Measurements from ENCODE around the gene UTP18.
"Not testable (repeated sequence)": the region's sequence is repeated elsewhere in the genome, so short reads cannot be mapped to it uniquely, and the experiment has no call there.

The UTP18 gene

DNA sequence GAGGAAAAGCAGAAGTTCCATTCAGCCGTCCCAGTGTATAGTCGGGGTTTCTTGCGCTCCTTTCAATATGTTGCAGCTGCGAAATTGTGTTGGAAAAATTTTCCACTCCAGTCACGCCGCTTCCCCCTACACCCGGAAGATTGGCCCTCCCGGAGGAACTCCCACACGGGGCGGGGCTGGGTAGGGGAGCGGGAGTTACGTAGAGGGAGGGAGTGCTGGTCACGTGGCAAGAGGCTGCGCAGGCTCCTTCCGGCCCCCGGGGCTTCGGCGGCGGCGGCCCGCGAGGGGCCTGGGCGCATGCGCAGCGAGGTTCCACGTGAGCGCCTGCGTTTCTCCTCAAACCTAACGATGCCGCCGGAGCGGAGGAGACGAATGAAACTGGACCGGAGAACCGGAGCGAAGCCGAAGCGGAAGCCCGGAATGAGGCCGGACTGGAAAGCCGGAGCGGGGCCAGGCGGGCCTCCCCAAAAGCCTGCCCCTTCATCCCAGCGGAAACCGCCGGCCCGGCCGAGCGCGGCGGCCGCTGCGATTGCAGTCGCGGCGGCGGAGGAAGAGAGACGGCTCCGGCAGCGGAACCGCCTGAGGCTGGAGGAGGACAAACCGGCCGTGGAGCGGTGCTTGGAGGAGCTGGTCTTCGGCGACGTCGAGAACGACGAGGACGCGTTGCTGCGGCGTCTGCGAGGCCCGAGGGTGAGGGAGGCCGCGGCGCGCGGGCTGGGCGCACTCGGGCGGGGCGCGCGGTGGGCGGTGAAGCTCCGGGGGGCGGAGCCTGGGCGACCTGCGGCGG is at the start of gene UTP18:
TSS of gene UTP18 (plus strand) at position 310 of the 787 bp plus-strand sequence. CDS start at position 349, 39 bp downstream.
- H3K27me3 ChIP-seq (ENCODE audit: insufficient read depth, insufficient read length), result no peaks in the 10 kb centered on the region
- peak; percentile 86 for DNase-seq (ENCODE audit: low read depth, low spot score)
- TF ChIP-seq SUZ12 (IDR thresholded peaks at IDR 0.05; ENCODE audit: extremely low read depth, insufficient read depth, insufficient read length), result no peak
- no peak for TF ChIP-seq ZNF274 (IDR thresholded peaks at IDR 0.05; ENCODE audit: low read depth, low read length)
- no peak for TF ChIP-seq YY1 (IDR thresholded peaks at IDR 0.05; ENCODE audit: insufficient read depth, insufficient read length)
- peak within 1 kb of the TSS; percentile 100 for H3K9ac ChIP-seq (ENCODE audit: insufficient read length, low read depth)
- H3K4me1 ChIP-seq (ENCODE audit: insufficient read depth, insufficient read length), result no peaks in the 10 kb centered on the region
- peaks cover 69% of the 10 kb centered on the region for H3K36me3 ChIP-seq (ENCODE audit: insufficient read depth, insufficient read length, low read length)
- H3K4me3 ChIP-seq (ENCODE audit: insufficient read length, low read depth), result peak within 1 kb of the TSS; percentile 96
- H3K9me3 ChIP-seq (ENCODE audit: insufficient read depth, low read length), result no peaks in the 10 kb centered on the region

GRCh38 chr17:51214920-51215319 is 45.4 kb upstream of the UTP18 start:
- Histone ChIP-seq H3K4me3 (ENCODE audit: insufficient read length, low read depth) (no peak overlapping the region), H3K9ac (ENCODE audit: insufficient read length, low read depth) (no peak overlapping the region), H3K9me3 (ENCODE audit: insufficient read depth, low read length) (no peaks in the 10 kb centered on the region), H3K27me3 (ENCODE audit: insufficient read depth, insufficient read length) (no peaks in the 10 kb centered on the region), H3K36me3 (ENCODE audit: insufficient read depth, insufficient read length, low read length) (peaks cover 54% of the 10 kb centered on the region), H3K4me1 (ENCODE audit: insufficient read depth, insufficient read length) (no peaks in the 10 kb centered on the region)
- DNase-seq (ENCODE audit: low read depth, low spot score), result no peak
- TF ChIP-seq SUZ12 (IDR thresholded peaks at IDR 0.05; ENCODE audit: extremely low read depth, insufficient read depth, insufficient read length) (no peak), YY1 (IDR thresholded peaks at IDR 0.05; ENCODE audit: insufficient read depth, insufficient read length) (no peak), ZNF274 (IDR thresholded peaks at IDR 0.05; ENCODE audit: low read depth, low read length) (no peak)

- no peak for TF ChIP-seq SUZ12 (IDR thresholded peaks at IDR 0.05; ENCODE audit: extremely low read depth, insufficient read depth, insufficient read length)
- no peak for TF ChIP-seq YY1 (IDR thresholded peaks at IDR 0.05; ENCODE audit: insufficient read depth, insufficient read length)
- no peak for TF ChIP-seq ZNF274 (IDR thresholded peaks at IDR 0.05; ENCODE audit: low read depth, low read length)
- DNase-seq (ENCODE audit: low read depth, low spot score), result no peak
- H3K27me3 ChIP-seq (ENCODE audit: insufficient read depth, insufficient read length), result no peaks in the 10 kb centered on the region
- H3K9me3 ChIP-seq (ENCODE audit: insufficient read depth, low read length), result no peaks in the 10 kb centered on the region
- H3K36me3 ChIP-seq (ENCODE audit: insufficient read depth, insufficient read length, low read length), result peaks cover 59% of the 10 kb centered on the region
- no peak overlapping the region for H3K9ac ChIP-seq (ENCODE audit: insufficient read length, low read depth)
- H3K4me1 ChIP-seq (ENCODE audit: insufficient read depth, insufficient read length), result no peaks in the 10 kb centered on the region
- H3K4me3 ChIP-seq (ENCODE audit: insufficient read length, low read depth), result no peak overlapping the region
Observed at GRCh38 chr17:51217946-51218345, 42.4 kb upstream of the UTP18 start.

GRCh38 chr17:51221322-51221721 is 39.0 kb upstream of the UTP18 start:
- H3K36me3 ChIP-seq (ENCODE audit: insufficient read depth, insufficient read length, low read length), result peaks cover 58% of the 10 kb centered on the region
- no peaks in the 10 kb centered on the region for H3K9me3 ChIP-seq (ENCODE audit: insufficient read depth, low read length)
- TF ChIP-seq YY1 (IDR thresholded peaks at IDR 0.05; ENCODE audit: insufficient read depth, insufficient read length) (no peak), SUZ12 (IDR thresholded peaks at IDR 0.05; ENCODE audit: extremely low read depth, insufficient read depth, insufficient read length) (no peak), ZNF274 (IDR thresholded peaks at IDR 0.05; ENCODE audit: low read depth, low read length) (no peak)
- no peaks in the 10 kb centered on the region for H3K27me3 ChIP-seq (ENCODE audit: insufficient read depth, insufficient read length)
- H3K9ac ChIP-seq (ENCODE audit: insufficient read length, low read depth), result no peak overlapping the region
- H3K4me3 ChIP-seq (ENCODE audit: insufficient read length, low read depth), result no peak overlapping the region
- no peak for DNase-seq (ENCODE audit: low read depth, low spot score)
- H3K4me1 ChIP-seq (ENCODE audit: insufficient read depth, insufficient read length), result no peaks in the 10 kb centered on the region

GRCh38 chr17:51224402-51225262 is 35.7 kb upstream of the UTP18 start:
- DNase-seq (ENCODE audit: low read depth, low spot score), result no peak
- no peaks in the 10 kb centered on the region for H3K9me3 ChIP-seq (ENCODE audit: insufficient read depth, low read length)
- no peaks in the 10 kb centered on the region for H3K4me1 ChIP-seq (ENCODE audit: insufficient read depth, insufficient read length)
- H3K36me3 ChIP-seq (ENCODE audit: insufficient read depth, insufficient read length, low read length), result peaks cover 40% of the 10 kb centered on the region
- H3K4me3 ChIP-seq (ENCODE audit: insufficient read length, low read depth), result no peak overlapping the region
- H3K9ac ChIP-seq (ENCODE audit: insufficient read length, low read depth), result no peak overlapping the region
- no peaks in the 10 kb centered on the region for H3K27me3 ChIP-seq (ENCODE audit: insufficient read depth, insufficient read length)
- TF ChIP-seq YY1 (IDR thresholded peaks at IDR 0.05; ENCODE audit: insufficient read depth, insufficient read length), result no peak
- TF ChIP-seq ZNF274 (IDR thresholded peaks at IDR 0.05; ENCODE audit: low read depth, low read length), result no peak
- no peak for TF ChIP-seq SUZ12 (IDR thresholded peaks at IDR 0.05; ENCODE audit: extremely low read depth, insufficient read depth, insufficient read length)

DNA sequence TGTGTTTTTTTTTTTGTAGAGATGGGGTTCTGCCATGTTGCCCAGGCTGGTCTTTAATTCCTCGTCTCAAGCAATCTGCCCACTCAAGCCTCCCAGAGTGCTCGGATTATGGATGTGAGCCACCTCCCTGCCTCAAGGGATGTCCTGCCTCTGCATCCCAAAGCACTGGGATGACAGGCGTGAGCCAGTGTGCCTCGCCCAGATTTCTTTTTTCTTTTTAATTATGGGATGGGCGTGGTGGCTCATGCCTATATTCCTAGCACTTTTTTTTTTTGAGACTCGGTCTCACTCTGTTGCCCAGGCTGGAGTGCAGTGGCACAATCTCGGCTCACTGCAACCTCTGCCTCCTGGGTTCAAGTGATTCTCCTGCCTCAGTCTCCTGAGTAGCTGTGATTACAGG is 34.8 kb upstream of the UTP18 start:
- not testable (repeated sequence) for H3K9ac ChIP-seq (ENCODE audit: insufficient read length, low read depth); H3K9me3 ChIP-seq (ENCODE audit: insufficient read depth, low read length); H3K27me3 ChIP-seq (ENCODE audit: insufficient read depth, insufficient read length); H3K4me1 ChIP-seq (ENCODE audit: insufficient read depth, insufficient read length); H3K4me3 ChIP-seq (ENCODE audit: insufficient read length, low read depth); DNase-seq (ENCODE audit: low read depth, low spot score)
- H3K36me3 ChIP-seq (ENCODE audit: insufficient read depth, insufficient read length, low read length), result peaks cover 31% of the 10 kb centered on the region

DNA sequence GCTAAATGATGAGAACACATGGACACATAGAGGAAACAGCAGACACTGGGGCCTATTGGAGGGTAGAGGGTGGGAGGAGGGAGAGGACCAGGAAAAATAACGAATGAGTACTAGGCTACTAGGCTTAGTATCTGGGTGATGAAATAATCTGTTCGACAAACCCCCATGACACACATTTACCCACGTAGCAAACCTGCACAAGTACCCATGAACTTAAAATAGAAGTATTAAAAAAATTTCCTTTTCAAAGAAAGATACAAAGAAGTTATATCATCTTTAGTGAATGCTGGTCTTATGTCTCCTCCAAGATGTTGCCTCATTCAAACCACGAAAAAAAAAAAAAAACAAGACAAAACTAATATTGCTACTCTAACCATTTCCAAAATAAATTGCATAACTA is 32.2 kb upstream of the UTP18 start:
- H3K9me3 ChIP-seq (ENCODE audit: insufficient read depth, low read length), result no peaks in the 10 kb centered on the region
- TF ChIP-seq YY1 (IDR thresholded peaks at IDR 0.05; ENCODE audit: insufficient read depth, insufficient read length) (no peak), SUZ12 (IDR thresholded peaks at IDR 0.05; ENCODE audit: extremely low read depth, insufficient read depth, insufficient read length) (no peak)
- no peak for DNase-seq (ENCODE audit: low read depth, low spot score)
- peaks cover 25% of the 10 kb centered on the region for H3K36me3 ChIP-seq (ENCODE audit: insufficient read depth, insufficient read length, low read length)
- no peak overlapping the region for H3K9ac ChIP-seq (ENCODE audit: insufficient read length, low read depth)
- no peaks in the 10 kb centered on the region for H3K4me1 ChIP-seq (ENCODE audit: insufficient read depth, insufficient read length)
- H3K27me3 ChIP-seq (ENCODE audit: insufficient read depth, insufficient read length), result no peaks in the 10 kb centered on the region
- no peak overlapping the region for H3K4me3 ChIP-seq (ENCODE audit: insufficient read length, low read depth)
